ENCODE measurements around the gene DOCK1.

DNA sequence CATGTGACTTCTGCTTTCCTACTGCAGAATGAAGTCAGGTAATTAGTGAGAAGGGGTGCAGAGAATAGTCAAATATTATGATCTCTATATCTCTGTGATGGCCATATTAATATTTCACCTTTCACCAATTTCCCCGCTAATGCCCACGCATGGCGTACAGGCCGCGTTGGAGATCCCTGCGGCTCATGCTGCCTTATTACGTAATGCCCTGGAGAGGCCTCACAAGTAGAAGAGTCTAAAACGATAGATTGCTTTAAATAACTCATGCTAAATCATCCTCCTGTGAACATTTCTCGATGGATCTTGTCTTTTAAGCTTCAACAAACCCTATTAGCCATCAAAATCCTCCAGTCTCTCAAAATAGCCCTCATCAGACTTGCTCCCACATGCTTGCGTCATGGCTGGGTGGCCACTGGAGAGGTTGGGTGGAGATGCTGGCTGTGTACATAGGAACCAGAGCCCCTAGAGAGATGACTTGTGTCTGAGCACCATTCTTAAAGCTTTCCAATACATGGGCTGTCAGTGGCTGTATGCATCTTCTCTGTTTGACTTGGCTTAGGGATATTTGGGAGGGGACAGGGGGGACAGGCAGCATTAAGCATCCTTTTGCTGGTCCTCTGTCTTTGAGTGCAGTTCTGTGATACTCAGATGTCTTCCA, 370.7 kb downstream of the DOCK1 start:
- no peak for TF ChIP-seq EZH2phosphoT487 (IDR thresholded peaks at IDR 0.05; ENCODE audit: insufficient read depth, low read depth)
- no peak for TF ChIP-seq EZH2 (IDR thresholded peaks at IDR 0.05; ENCODE audit: insufficient read depth, poor library complexity, severe bottlenecking)
